Heart right ventricle (tissue), 16 donors: ENCODE measurements around the gene PON2. TPM values are rescaled to one million over a fixed set of nuclear protein-coding genes. Genes with fewer than 3 reads are reported as not detected.

Experiments
- ATAC-seq, 8 donors: fragments of 200-7000 bp; cut with Tn5 transposase; one replicate each; pipeline ENCODE4 v1.9.1; 2020; ENCODE audit warnings: mild to moderate bottlenecking in 8 of 8, moderate library complexity in 8 of 8, moderate number of reproducible peaks in 1 of 8
- DNase-seq, 2 donors: peaks; one replicate each; pipeline ENCODE4 v3.0.0-alpha.2; 2020
- H3K27ac ChIP-seq, 10 donors: fragments of 200-600 bp; sonication (generic) in 2 of 10; one replicate each; pipeline versions ENCODE4 v1.5.0 to v1.8.0; 2020 to 2022; ENCODE audit warnings: mild to moderate bottlenecking in 3 of 10
- H3K27me3 ChIP-seq, 7 donors: fragments of 200-600 bp; one replicate each; pipeline ENCODE4 v1.8.0; 2021 to 2022; ENCODE audit warnings: mild to moderate bottlenecking in 2 of 7
- H3K36me3 ChIP-seq, 9 donors: fragments of 200-600 bp; sonication (generic) in 1 of 9; one replicate each; pipeline versions ENCODE4 v1.5.0 to v1.8.0; 2020 to 2022; ENCODE audit warnings: mild to moderate bottlenecking in 2 of 9
- H3K4me1 ChIP-seq, 9 donors: fragments of 200-600 bp; sonication (generic) in 1 of 9; one replicate each; pipeline versions ENCODE4 v1.5.0 to v1.8.0; 2020 to 2022; ENCODE audit warnings: mild to moderate bottlenecking in 4 of 9
- H3K4me3 ChIP-seq, 10 donors: fragments of 200-600 bp; sonication (generic) in 2 of 10; one replicate each; pipeline versions ENCODE4 v1.5.0 to v1.8.0; 2020 to 2022; ENCODE audit warnings: mild to moderate bottlenecking in 7 of 10, moderate library complexity in 2 of 10
- H3K9me3 ChIP-seq, 11 donors: fragments of 200-600 bp in 10 of 11; sonication (generic) in 2 of 11; one replicate each; pipeline versions ENCODE4 v1.5.0 to v1.8.0; 2013 to 2022; ENCODE audit warnings: mild to moderate bottlenecking in 2 of 11, control low read depth in 1 of 11, moderate library complexity in 1 of 11
- CTCF ChIP-seq, 9 donors: fragments of 200-600 bp; sonication (generic) in 2 of 9; IDR thresholded peaks; one replicate each; pipeline versions ENCODE4 v1.5.0 to v1.8.0; 2021 to 2022; ENCODE audit warnings: antibody characterized with exemption in 9 of 9, mild to moderate bottlenecking in 5 of 9, moderate library complexity in 1 of 9
- WGBS, 2 donors: extraction: QIAGEN DNeasy Blood & Tissue Kit; methylation state at CpG; one replicate each; pipeline ENCODE4 v1.1.7; 2013; ENCODE audit warnings: inconsistent platforms in 1 of 2; 5-methylcytosine and 5-hydroxymethylcytosine counted together
- intact Hi-C, 10 donors: fragments of 100-400 bp; cut with DNase I; formaldehyde crosslinking; loops; one replicate each; pipeline versions ENCODE4 v1.11.1 to v1.14.2; 2022
- polyA plus RNA-seq, 2 donors: library from polyadenylated mRNA; stranded (reverse); fragments of 200-250 nt; gene quantifications; one replicate each; pipeline ENCODE4 v1.2.3, GENCODE V29; 2013
- total RNA-seq, 10 donors: library from RNA; stranded (reverse); fragmentation: NEBNext Ultra II Directional in 3 of 10; extraction: Animal tissue kit (Norgen Biotek cat#: 25700) in 3 of 10; gene quantifications; one replicate each; pipeline versions ENCODE4 v1.2.1 to v1.2.4, GENCODE V29; 2021 to 2023
- donor health status: Arrhythmogenic right ventricular cardiomyopathy.
- donor health status: ischemic (EF 13 %, LVEDD 7.1; RV severe dilation, severe dysfunction).
- donor health status: healthy with polysubstance abuse.
- donor health status: DM: no; HTN: yes; CAD: no.
- donor health status: DM: no; HTN: no; CAD: no.
- donor health status: ischemic (EF 25% LVEDD 6.9; RV normal size, moderate dysfunction).
- donor health status: ischemic (EF 25% LVEDD 5.7; RV mildly dilated, moderate dysfunction).
- donor health status: healthy.
- donor health status: DM: yes; HTN: yes; CAD: no.
- donor health status: Ischemic cardiomyopathy.
- donor health status: ischemic (EF 35%, LVEDD 5.7; RV mildly dilated, moderate dysfunction).
- donor health status: nonischemic (EF 11% LVEDD 7.7; RV severe dilation, severe dysfunction).
- donor health status: DM: yes; HTN: yes; CAD: no.
- donor health status: PGD.
- donor health status: ischemic (EF 29% LVEDD 5.4; RV normal size, mild dysfunction).
- donor health status: nonischemic (EF 23%, LVEDD 6.1; RV moderate dilation, normal function).

PON2 gene
- total and polyA plus RNA-seq, 12 donors: 24.8 to 43.4 (median 32.0) TPM

DNA sequence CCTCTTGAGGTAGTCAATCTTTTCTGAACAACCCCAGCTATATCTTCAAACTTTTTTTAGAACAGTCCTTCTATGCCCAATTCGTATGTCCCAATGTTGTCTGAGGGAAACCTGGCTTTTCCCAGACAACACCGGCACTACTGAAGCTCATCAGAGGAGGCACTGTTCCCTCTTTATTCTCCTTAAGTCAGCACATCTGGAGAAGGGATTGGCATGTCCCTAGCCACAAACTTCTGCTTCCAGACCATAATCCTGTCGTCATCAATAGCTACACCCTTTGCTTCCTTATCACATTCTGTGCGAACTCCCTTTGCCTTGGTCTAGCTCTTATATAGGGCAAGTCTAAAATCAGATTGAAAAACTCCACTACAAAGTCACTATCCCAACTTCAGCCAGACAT, 61.5 kb downstream of the PON2 start:
- Histone ChIP-seq H3K4me1 (no peaks in the 10 kb centered on the region), H3K27me3 (no peaks in the 10 kb centered on the region), H3K27ac (no peak overlapping the region), H3K4me3 (no peak overlapping the region), H3K36me3 (peaks cover 0 to 4% (median 0%) of the 10 kb centered on the region in 9 donors), H3K9me3 (peaks cover 0 to 4% (median 0%) of the 10 kb centered on the region in 11 donors)
- WGBS, 2 donors: 72 to 75% methylated on average over 4 of the region's 4 CpGs
- DNase-seq: no peak
- TF ChIP-seq CTCF (IDR thresholded peaks at IDR 0.05): no peak
- intact Hi-C loops: no loop called here
- no peak for ATAC-seq

GRCh38 chr7:95368235-95368634, 66.6 kb downstream of the PON2 start:
- Histone ChIP-seq H3K27me3 (no peaks in the 10 kb centered on the region), H3K36me3 (no peaks in the 10 kb centered on the region), H3K4me3 (no peak overlapping the region), H3K9me3 (no peaks in the 10 kb centered on the region), H3K4me1 (no peaks in the 10 kb centered on the region), H3K27ac (no peak overlapping the region)
- 90 to 91% methylated on average over 3 of the region's 3 CpGs for WGBS, 2 donors
- no peak for ATAC-seq
- intact Hi-C loops: no loop called here
- no peak for TF ChIP-seq CTCF (IDR thresholded peaks at IDR 0.05)
- no peak for DNase-seq

GRCh38 chr7:95367606-95368005, 67.2 kb downstream of the PON2 start:
- Histone ChIP-seq H3K27me3 (no peaks in the 10 kb centered on the region), H3K9me3 (no peaks in the 10 kb centered on the region), H3K27ac (no peak overlapping the region), H3K4me3 (no peak overlapping the region), H3K36me3 (no peaks in the 10 kb centered on the region), H3K4me1 (no peaks in the 10 kb centered on the region)
- no peak for TF ChIP-seq CTCF (IDR thresholded peaks at IDR 0.05)
- ATAC-seq: no peak
- intact Hi-C loops: no loop called here
- WGBS, 2 donors: 82 to 92% methylated on average over 1 of the region's 1 CpG
- no peak for DNase-seq

GRCh38 chr7:95365151-95365550, 69.7 kb downstream of the PON2 start:
- Histone ChIP-seq H3K27ac (no peak overlapping the region), H3K4me3 (no peak overlapping the region), H3K27me3 (no peaks in the 10 kb centered on the region), H3K4me1 (no peaks in the 10 kb centered on the region), H3K9me3 (no peaks in the 10 kb centered on the region), H3K36me3 (no peaks in the 10 kb centered on the region)
- 97 to 100% methylated on average over 1 of the region's 1 CpG for WGBS, 2 donors
- TF ChIP-seq CTCF (IDR thresholded peaks at IDR 0.05): no peak
- no peak for ATAC-seq
- intact Hi-C loops: no loop called here
- no peak for DNase-seq
